Left hindlimb (tissue), 1 donor: ENCODE results near the gene NCAPG2.

ENCODE experiments used
- DNase-seq: peaks from one replicate; pipeline ENCODE4 v3.0.0-alpha.2; 2018

Gene NCAPG2

DNA sequence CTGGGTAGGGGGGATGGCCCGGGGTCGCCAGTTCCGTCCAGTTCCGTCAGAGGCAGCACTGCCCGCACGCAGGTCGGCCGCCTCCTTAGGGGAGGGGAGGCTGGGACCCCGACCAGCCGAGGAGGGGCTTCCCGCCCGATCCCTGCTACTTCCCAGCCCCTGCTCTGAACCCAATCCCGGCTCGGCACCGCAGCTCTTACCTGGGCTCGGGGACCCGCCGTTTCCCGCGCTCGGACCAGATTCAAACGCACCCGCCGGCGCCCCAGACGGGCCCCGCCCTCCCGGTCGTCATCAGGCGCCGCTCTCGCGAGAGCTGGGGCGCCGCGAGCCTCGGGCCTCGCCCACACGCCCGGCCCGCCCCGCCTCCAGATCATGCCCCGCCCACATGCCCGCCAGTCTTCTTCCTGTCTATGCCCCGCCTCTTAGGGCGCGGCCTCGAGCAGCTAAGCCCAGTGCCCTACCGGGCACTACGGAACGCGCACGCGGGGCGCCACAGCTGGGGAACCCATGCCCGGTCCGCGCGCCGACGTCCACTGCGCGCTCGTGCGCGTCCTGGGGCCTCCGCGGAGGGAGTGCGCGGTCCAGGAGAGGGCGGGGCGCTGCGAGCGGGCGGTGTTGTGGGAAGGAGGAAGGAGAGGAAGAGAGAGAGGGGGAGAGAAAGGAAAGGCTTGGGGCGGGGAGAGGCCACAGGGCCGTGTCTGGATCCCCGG, at the start of gene NCAPG2:
Gene NCAPG2, minus strand, starts transcription at position 281 of the 710 bp plus-strand sequence. CDS start 2,905 bp downstream, outside the sequence.
- peak; percentile 98 for DNase-seq

DNA sequence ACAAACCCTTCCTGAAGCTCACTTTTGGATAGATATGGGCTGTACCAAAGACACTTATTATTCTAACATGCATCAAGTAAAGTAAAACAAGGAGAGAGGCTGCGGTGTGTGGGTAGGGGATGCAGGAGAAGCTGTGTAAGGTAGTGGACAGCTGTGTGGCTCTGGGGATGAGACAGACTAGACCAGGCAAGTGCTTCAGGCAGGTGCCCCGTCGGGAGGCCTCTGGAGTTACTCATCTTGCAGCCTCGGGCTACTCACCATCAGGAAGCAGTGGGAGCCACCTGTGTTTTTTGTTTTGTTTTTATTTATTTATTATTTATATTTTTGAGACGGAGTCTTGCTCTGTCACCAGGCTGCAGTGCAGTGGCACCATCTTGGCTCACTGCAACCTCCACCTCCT, 49.3 kb upstream of the NCAPG2 start:
- no peak for DNase-seq

GRCh38 chr7:158751751-158752150, 47.1 kb upstream of the NCAPG2 start:
- DNase-seq = no peak

DNA sequence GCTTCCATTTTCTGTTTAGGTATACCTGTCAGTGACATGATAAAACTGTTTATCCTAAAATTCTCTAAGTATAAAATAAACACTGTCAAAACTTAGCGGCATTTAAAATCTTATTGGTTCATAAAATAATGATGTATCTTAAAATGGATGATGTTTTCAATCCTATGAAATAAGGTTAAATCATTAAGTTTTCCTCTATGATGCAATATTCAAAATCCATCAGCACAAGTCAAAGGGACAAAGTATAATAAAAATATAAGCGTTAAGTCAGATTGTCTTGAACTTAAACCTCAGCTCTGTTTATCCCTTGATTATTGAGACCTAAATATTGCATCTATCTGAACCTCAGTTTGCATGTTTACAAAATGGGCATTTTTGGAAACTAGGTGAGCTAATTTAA, 46.6 kb upstream of the NCAPG2 start:
- no peak for DNase-seq

DNA sequence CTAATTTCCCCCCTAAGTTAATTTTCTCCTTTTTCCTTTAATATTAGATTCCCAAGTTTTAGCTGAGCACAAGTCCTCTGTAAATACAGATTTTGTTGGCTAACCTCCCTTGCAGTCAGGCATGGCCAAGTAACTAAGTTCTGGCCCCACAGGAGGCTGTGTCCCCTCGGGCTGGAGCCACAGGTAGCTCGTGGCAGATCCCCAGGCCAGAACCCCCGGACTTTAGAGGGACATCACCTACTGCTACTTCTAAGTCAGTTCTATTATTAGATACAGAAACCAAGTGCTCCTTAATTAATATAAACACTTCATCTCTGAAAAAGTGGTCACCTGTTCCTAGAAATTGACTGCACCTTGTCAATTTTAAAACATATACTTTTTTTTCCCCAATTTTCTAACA, 46.1 kb upstream of the NCAPG2 start:
- DNase-seq = no peak

DNA sequence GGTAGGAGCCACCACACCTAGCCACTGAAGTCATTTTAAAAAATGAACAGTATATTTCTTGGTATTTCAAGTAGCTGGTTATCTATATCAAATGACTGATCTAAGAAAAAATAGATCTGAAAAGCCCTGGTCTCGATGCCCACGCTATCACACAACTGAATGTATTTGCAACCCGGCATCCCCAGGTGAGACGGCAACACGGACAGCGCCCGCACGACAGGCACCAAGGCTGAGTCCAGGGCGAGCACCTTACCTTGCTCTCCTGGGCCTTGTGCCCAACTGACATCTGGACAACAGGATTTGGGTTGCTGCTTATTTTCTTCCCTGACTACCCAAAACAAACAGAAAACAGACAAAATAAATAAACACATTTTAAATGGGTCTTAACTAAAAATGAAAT, 44.8 kb upstream of the NCAPG2 start:
- DNase-seq = no peak

- DNase-seq = no peak
Observed at GRCh38 chr7:158748335-158748734, 43.7 kb upstream of the NCAPG2 start.

DNA sequence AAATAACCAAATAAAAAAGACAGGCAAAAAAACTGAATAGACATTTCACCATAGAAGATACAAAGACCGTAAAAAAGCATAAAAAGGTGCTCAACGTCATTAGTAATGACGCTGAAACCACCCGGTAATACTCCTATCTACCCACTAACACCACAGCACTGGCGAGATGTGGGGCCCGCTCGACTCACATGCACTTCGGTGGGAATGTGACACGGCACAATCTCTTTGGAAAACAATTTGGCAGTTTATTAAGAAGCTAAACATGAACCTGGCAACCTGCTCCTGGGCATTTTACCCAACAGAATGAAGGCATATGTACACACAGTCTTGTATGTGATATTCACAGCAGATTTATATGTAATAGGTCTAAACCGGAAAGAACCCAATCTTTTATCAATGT, 42.8 kb upstream of the NCAPG2 start:
- DNase-seq = no peak

- no peak for DNase-seq
Observed at GRCh38 chr7:158746957-158747356, 42.4 kb upstream of the NCAPG2 start.

GRCh38 chr7:158745057-158745715, 40.6 kb upstream of the NCAPG2 start:
- no peak for DNase-seq

DNA sequence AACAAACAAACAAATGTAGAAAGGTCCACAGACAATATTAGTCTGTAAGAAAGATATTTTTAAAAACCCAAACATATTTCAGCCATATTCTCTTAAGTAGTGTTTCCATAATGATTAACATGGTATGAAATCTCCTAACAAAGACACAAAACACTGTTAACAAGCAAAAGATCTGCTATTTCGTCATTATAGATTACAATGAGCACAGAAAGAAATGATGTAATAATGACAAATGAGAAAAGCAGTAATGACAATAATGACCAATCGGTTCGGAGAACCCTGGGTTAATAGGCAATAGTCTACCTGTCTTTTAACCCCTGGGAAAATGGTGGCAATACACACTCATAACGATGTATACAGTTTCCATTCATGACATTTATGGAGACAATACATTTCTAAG, 39.5 kb upstream of the NCAPG2 start:
- DNase-seq = no peak

DNA sequence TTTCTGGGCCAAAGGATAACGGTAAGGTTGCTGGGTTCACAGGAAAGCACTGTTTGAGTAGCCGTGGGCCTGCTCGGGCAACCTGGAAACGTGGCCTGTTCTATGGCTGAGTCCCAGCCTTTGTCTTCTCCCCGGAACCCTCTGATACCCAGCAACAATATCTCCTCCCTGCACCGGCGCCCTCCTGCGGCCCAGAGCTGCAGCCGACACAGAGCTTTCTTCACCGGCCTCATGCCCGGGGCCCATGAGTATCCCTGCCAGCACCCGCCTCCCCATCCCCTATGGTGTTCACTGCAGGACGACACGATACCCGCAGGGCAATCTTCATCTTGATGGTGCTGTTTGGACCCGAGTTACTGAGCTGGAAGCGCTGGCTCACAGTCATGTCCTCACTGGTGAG, 38.6 kb upstream of the NCAPG2 start:
- DNase-seq = no peak

- DNase-seq = no peak
Observed at GRCh38 chr7:158742065-158742821, 37.6 kb upstream of the NCAPG2 start.

DNA sequence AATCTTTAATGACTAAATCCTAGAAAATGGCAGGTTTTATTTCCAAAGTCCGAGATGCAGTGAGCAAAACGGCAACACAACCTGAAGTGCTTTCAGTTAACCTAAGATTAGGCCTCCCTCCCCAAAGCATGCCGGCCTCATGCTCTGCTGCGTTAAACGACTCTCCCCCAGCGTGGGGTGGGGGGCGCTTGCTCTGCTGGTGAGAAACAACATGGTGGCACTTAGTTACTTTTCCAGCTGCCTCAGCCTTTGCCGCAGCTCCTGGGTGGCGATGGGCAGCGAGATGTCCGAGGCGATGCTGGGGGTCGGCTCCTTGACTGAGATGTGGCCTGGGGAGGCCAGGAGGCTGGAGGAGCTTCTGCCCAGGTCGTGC, 36.7 kb upstream of the NCAPG2 start:
- no peak for DNase-seq

- DNase-seq = no peak
Observed at GRCh38 chr7:158740657-158741293, 36.2 kb upstream of the NCAPG2 start.

GRCh38 chr7:158740013-158740656, 35.5 kb upstream of the NCAPG2 start:
- DNase-seq = no peak

DNA sequence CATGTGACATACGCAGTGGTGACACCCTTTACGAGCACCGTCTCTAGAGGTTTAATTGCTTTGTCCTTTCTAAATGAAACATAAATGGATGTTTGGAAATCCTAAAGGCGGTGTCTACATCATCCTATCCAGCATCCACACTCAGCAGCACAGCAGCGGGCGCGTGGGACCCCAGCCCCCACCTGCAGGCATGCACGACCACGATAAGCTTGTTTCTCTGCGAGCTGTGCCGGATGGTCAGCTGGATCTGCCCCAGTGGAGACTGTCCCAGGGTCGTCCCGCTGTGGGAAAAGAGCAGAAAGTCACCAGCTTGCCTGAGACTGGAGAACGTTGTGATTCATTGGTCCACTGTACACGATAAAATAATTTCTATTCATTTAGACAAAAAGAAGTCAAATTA, 34.2 kb upstream of the NCAPG2 start:
- DNase-seq = no peak

GRCh38 chr7:158737064-158737695, 32.6 kb upstream of the NCAPG2 start:
- no peak for DNase-seq

- DNase-seq = no peak
Observed at GRCh38 chr7:158735935-158736334, 31.3 kb upstream of the NCAPG2 start.

DNA sequence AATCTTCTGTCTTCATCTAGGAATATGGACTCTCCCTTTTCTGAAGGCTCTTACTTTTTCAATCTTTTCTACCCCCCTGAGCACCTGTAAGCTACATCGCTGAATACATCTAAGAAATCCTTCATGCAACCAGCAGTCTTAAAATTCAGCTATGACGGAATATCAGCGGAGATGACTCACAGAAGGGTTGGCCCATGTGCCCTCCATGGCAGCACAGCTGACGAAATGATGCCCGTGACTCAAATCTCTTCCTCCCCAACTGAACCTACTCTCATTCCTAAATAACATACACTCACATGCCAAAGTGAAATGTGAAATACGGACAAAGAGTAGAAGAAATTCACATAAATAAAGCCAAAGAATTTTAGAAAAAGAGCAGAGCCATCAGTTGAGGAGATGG, 30.3 kb upstream of the NCAPG2 start:
- no peak for DNase-seq

DNA sequence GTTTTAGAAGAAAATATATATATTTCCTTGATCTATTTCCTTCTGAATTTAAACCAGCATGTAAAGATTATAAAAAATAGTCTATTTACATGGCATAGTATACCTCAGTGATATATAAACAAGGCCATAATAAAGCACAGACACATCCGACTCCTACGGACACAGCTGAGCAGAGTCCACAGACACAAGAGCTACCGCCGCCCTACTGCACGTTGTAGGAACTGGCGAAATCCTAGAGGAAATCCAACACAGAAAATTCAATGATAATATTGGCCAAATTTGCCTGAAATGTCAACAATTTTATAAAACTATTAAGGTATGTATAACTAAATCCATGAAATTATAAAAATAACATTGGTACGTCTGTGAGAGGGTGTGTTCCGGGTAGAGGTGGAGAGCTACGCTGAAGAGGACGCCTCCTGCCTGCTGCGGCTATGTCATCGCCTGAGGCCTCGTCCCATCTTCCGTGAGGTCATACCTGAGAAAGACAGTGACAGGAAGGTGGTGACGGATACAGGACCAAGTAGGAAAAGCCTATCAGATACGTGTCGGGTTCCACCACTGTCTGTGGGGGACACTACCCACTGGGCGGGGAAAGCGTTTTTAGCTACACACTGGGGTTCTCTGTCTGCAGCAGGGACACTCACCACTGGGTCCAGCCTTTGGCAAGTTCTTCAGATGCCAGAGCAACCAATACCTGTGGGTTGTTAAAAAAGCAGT, 29.3 kb upstream of the NCAPG2 start:
- no peak for DNase-seq

DNA sequence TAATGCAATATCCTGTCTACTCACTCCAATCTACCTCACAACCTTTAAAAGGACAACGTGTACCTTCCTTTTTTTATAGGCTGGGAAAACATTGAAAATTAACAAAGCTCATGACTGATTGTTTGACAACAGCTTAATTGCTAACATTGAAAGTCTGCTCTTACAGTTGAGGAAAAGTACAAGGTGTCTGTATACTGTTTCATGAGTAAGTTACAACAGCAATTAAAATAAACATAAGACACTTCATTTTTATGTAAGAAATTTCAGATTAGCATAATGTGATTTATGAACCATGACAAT, 28.6 kb upstream of the NCAPG2 start:
- DNase-seq = no peak
